Liver (tissue), 3 donors: Measurements from ENCODE around the gene AGPAT4.

Source experiments
- FOXA1 ChIP-seq: IDR thresholded peaks from 2 replicates; pipeline ENCODE4 v1.6.1; 2016; ENCODE audit warnings: antibody characterized with exemption
- GABPA ChIP-seq, 2 donors: IDR thresholded peaks in 1 of 2; conservative IDR thresholded peaks in 1 of 2; 2 replicates each; pipeline ENCODE4 v1.6.1; 2016; ENCODE audit warnings: antibody characterized with exemption in 2 of 2, mild to moderate bottlenecking in 1 of 2, moderate library complexity in 1 of 2
- JUND ChIP-seq, 2 donors: IDR thresholded peaks; 2 replicates each; pipeline ENCODE4 v1.6.1; 2016; ENCODE audit warnings: antibody characterized with exemption in 2 of 2
- TAF1 ChIP-seq: conservative IDR thresholded peaks from 2 replicates; pipeline ENCODE4 v1.6.1; 2016; ENCODE audit warnings: antibody characterized with exemption, mild to moderate bottlenecking
- YY1 ChIP-seq: IDR thresholded peaks from 2 replicates; pipeline ENCODE4 v1.6.1; 2016; ENCODE audit warnings: antibody characterized with exemption, mild to moderate bottlenecking
- TF ChIP-seq, protein P1 (sequence below): fragments of 150-350 bp; IDR thresholded peaks from 2 replicates; pipeline ENCODE4 v1.5.1; 2017; ENCODE audit warnings: improper control_type of control experiment, low read depth, low read length; ENCODE audit not compliant: missing input control
- TF ChIP-seq, protein P2 (sequence below): IDR thresholded peaks from 2 replicates; pipeline ENCODE4 v1.6.1; 2016; ENCODE audit warnings: antibody characterized with exemption
- TF ChIP-seq, protein P3 (sequence below): IDR thresholded peaks from 2 replicates; pipeline ENCODE4 v1.6.1; 2016; ENCODE audit warnings: antibody characterized with exemption
- TF ChIP-seq, protein P4 (sequence below): IDR thresholded peaks from 2 replicates; pipeline ENCODE4 v1.6.1; 2016; ENCODE audit warnings: antibody characterized with exemption
- donor health status: healthy.
- donor health status: healthy.

DNA sequence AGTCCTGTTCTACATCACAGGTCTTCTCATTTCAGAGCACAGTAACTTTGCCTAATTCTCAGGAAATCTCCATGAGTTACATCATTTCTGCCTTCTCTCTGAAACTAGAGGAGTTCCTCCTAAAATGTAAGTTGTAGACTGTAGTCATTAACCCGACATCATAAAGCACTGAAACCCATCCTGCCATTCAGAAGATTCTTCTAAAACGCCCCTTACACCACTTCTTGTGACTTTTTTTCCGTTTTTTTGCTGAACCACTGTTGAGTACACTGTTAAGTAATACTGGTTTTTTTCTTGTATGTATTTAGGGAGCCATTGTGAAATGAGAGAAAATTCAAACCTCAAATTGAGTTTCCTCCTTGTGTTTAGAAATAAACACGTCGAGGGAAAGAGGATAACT lies 164.9 kb downstream of the AGPAT4 start:
- TF ChIP-seq JUND (IDR thresholded peaks at IDR 0.05) (no peak), YY1 (no peak), TAF1 (no peak), GABPA (IDR thresholded peaks at IDR 0.05 in 1 of 2, conservative IDR thresholded peaks at IDR 0.05 in 1 of 2) (no peak), FOXA1 (no peak)
- TF ChIP-seq, protein P1, sequence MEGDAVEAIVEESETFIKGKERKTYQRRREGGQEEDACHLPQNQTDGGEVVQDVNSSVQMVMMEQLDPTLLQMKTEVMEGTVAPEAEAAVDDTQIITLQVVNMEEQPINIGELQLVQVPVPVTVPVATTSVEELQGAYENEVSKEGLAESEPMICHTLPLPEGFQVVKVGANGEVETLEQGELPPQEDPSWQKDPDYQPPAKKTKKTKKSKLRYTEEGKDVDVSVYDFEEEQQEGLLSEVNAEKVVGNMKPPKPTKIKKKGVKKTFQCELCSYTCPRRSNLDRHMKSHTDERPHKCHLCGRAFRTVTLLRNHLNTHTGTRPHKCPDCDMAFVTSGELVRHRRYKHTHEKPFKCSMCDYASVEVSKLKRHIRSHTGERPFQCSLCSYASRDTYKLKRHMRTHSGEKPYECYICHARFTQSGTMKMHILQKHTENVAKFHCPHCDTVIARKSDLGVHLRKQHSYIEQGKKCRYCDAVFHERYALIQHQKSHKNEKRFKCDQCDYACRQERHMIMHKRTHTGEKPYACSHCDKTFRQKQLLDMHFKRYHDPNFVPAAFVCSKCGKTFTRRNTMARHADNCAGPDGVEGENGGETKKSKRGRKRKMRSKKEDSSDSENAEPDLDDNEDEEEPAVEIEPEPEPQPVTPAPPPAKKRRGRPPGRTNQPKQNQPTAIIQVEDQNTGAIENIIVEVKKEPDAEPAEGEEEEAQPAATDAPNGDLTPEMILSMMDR, result no peak
- TF ChIP-seq, protein P2, sequence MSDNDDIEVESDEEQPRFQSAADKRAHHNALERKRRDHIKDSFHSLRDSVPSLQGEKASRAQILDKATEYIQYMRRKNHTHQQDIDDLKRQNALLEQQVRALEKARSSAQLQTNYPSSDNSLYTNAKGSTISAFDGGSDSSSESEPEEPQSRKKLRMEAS, result no peak
- TF ChIP-seq, protein P3, sequence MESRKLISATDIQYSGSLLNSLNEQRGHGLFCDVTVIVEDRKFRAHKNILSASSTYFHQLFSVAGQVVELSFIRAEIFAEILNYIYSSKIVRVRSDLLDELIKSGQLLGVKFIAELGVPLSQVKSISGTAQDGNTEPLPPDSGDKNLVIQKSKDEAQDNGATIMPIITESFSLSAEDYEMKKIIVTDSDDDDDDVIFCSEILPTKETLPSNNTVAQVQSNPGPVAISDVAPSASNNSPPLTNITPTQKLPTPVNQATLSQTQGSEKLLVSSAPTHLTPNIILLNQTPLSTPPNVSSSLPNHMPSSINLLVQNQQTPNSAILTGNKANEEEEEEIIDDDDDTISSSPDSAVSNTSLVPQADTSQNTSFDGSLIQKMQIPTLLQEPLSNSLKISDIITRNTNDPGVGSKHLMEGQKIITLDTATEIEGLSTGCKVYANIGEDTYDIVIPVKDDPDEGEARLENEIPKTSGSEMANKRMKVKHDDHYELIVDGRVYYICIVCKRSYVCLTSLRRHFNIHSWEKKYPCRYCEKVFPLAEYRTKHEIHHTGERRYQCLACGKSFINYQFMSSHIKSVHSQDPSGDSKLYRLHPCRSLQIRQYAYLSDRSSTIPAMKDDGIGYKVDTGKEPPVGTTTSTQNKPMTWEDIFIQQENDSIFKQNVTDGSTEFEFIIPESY, result no peak
- TF ChIP-seq, protein P4, sequence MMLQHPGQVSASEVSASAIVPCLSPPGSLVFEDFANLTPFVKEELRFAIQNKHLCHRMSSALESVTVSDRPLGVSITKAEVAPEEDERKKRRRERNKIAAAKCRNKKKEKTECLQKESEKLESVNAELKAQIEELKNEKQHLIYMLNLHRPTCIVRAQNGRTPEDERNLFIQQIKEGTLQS, result no peak
